HG03439 (cell line): Measurements from ENCODE around the gene BRD1.

Experiments
- ATAC-seq: cut with Tn5 transposase; IDR thresholded peaks from one replicate; pipeline ENCODE4 v1.9.1; 2021; ENCODE audit warnings: mild to moderate bottlenecking, moderate library complexity; ENCODE audit not compliant: unreplicated experiment

BRD1 gene

GRCh38 chr22:49754696-49755630, 72.7 kb downstream of the BRD1 start:
- ATAC-seq: no peak

GRCh38 chr22:49753961-49754695, 73.5 kb downstream of the BRD1 start:
- ATAC-seq: no peak

- no peak for ATAC-seq
These were observed 74.3 kb downstream of the BRD1 start for GRCh38 chr22:49753276-49753890.

GRCh38 chr22:49752598-49753091, 75.0 kb downstream of the BRD1 start:
- no peak for ATAC-seq

GRCh38 chr22:49751966-49752597, 75.6 kb downstream of the BRD1 start:
- ATAC-seq: no peak

GRCh38 chr22:49751318-49751965, 76.2 kb downstream of the BRD1 start:
- ATAC-seq: no peak

GRCh38 chr22:49749885-49750510, 77.7 kb downstream of the BRD1 start:
- ATAC-seq: no peak

- ATAC-seq: no peak
These were observed 78.4 kb downstream of the BRD1 start for GRCh38 chr22:49749227-49749626.

- no peak for ATAC-seq
These were observed 79.2 kb downstream of the BRD1 start for GRCh38 chr22:49748514-49748913.

- no peak for ATAC-seq
These were observed 80.0 kb downstream of the BRD1 start for GRCh38 chr22:49747716-49748115.

- ATAC-seq: no peak
These were observed 80.5 kb downstream of the BRD1 start for GRCh38 chr22:49747130-49747529.

GRCh38 chr22:49746065-49746464, 81.6 kb downstream of the BRD1 start:
- no peak for ATAC-seq

- no peak for ATAC-seq
These were observed 87.4 kb downstream of the BRD1 start for GRCh38 chr22:49740242-49740641.

- no peak for ATAC-seq
These were observed 88.5 kb downstream of the BRD1 start for GRCh38 chr22:49739138-49739537.

- no peak for ATAC-seq
These were observed 89.1 kb downstream of the BRD1 start for GRCh38 chr22:49738566-49738965.

GRCh38 chr22:49738006-49738405, 89.7 kb downstream of the BRD1 start:
- ATAC-seq: no peak

GRCh38 chr22:49737101-49737551, 90.5 kb downstream of the BRD1 start:
- no peak for ATAC-seq

GRCh38 chr22:49736538-49736937, 91.1 kb downstream of the BRD1 start:
- ATAC-seq: no peak

GRCh38 chr22:49735901-49736421, 91.7 kb downstream of the BRD1 start:
- no peak for ATAC-seq
